Measurements from ENCODE around the gene CSF2RB.

DNA sequence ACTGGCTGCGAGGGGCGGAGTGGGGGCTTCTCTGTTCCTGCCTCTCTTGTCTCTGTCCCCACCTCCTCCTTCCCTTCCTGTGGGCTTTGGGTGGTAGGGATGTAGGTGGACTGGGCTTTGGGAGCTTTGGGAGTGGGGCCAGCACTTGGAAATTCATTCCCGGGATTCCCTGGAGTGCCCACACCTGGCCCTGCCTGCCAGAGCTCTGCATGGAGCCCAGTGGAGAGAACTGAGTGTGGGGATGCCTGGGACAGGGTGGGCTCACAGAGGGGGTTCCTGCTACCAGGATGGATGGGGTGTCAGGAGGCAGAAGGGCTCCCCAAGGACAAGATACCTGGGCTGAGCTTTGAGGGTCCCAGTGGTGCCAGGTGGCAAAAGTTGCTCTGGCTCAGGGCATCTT lies 22.3 kb downstream of the CSF2RB start:
- TF ChIP-seq, protein P1, sequence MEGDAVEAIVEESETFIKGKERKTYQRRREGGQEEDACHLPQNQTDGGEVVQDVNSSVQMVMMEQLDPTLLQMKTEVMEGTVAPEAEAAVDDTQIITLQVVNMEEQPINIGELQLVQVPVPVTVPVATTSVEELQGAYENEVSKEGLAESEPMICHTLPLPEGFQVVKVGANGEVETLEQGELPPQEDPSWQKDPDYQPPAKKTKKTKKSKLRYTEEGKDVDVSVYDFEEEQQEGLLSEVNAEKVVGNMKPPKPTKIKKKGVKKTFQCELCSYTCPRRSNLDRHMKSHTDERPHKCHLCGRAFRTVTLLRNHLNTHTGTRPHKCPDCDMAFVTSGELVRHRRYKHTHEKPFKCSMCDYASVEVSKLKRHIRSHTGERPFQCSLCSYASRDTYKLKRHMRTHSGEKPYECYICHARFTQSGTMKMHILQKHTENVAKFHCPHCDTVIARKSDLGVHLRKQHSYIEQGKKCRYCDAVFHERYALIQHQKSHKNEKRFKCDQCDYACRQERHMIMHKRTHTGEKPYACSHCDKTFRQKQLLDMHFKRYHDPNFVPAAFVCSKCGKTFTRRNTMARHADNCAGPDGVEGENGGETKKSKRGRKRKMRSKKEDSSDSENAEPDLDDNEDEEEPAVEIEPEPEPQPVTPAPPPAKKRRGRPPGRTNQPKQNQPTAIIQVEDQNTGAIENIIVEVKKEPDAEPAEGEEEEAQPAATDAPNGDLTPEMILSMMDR (IDR thresholded peaks at IDR 0.05), result no peak
- TF ChIP-seq POLR2A (IDR thresholded peaks at IDR 0.05), result no peak

Data from suprapubic skin (tissue), 3 donors.